Activated CD4-positive, alpha-beta T cell treated with anti-CD3 and anti-CD28 coated beads for 36 hours (primary cell): ENCODE results near the gene TGFA. TPM values are rescaled to one million over a fixed set of nuclear protein-coding genes. Genes with fewer than 3 reads are reported as not detected.

ENCODE experiments used
- ATAC-seq: fragments of 200-7000 bp; cut with Tn5 transposase; one replicate; pipeline ENCODE4 v1.10.0; 2021; ENCODE audit warnings: mild to moderate bottlenecking, moderate library complexity
- CTCF ChIA-PET: fragments of 350-600 bp; sonication (Branson Sonifier 250); formaldehyde crosslinking; loops from one replicate; lab custom pipeline; 2021; ENCODE audit warnings: antibody characterized with exemption; lab: Charles Lee
- POLR2A ChIA-PET: fragments of 350-600 bp; sonication (Branson Sonifier 250); formaldehyde crosslinking; loops from one replicate; lab custom pipeline; 2021; ENCODE audit warnings: antibody characterized with exemption, inconsistent platforms; lab: Charles Lee
- DNase-seq: peaks from one replicate; pipeline ENCODE4 v3.0.0-alpha.2; 2020
- H3K27ac Mint-ChIP-seq: one replicate; pipeline ENCODE4 v1.8.0; 2021; ENCODE audit warnings: mixed read lengths
- H3K27me3 Mint-ChIP-seq: one replicate; pipeline ENCODE4 v1.8.0; 2021; ENCODE audit warnings: mixed read lengths
- H3K36me3 Mint-ChIP-seq: one replicate; pipeline ENCODE4 v1.8.0; 2021; ENCODE audit warnings: low read depth, mixed read lengths
- H3K4me1 Mint-ChIP-seq: one replicate; pipeline ENCODE4 v1.8.0; 2021; ENCODE audit warnings: mixed read lengths
- H3K4me3 Mint-ChIP-seq: one replicate; pipeline ENCODE4 v1.8.0; 2021; ENCODE audit warnings: mild to moderate bottlenecking, moderate library complexity, mixed read lengths
- H3K9me3 Mint-ChIP-seq: one replicate; pipeline ENCODE4 v1.8.0; 2021; ENCODE audit warnings: low read depth, mixed read lengths
- intact Hi-C, 2 experiments: fragments of 100-400 bp; cut with DNase I in 1 of 2; cut with micrococcal nuclease in 1 of 2; formaldehyde crosslinking; loops; one replicate each; pipeline versions ENCODE4 v1.14.2 to v1.15.1; 2022 to 2024; cut with DNase I, micrococcal nuclease
- total RNA-seq, 2 experiments: library from RNA; stranded (reverse); gene quantifications; one replicate each; pipeline ENCODE4 v1.2.3, GENCODE V29; 2021

Gene TGFA
- total RNA-seq, 2 experiments from 2014 or later = 0.07 to 0.18 TPM

DNA sequence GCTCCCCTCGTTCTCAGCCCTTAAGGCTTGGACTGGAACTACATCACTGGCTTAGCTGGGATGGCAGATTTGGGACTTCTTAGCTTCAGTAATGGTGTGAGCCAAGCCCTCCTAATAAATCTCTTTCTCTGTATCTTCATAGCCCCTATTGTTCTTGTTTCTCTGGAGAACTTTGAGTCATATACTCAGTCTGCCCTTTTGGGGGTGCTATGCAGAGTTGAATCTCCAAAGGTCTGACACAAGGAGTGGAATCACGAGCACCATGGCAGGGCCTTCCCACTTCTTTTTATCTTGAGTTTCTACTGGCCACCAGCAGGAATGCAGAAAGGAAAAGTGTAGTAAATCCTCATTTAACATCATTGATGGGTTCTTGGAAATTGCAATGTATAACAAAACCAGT is 13.3 kb upstream of the TGFA start:
- Mint-ChIP-seq H3K4me3 (no peak overlapping the region), H3K4me1 (no peaks in the 10 kb centered on the region), H3K27ac (no peak overlapping the region), H3K27me3 (no peaks in the 10 kb centered on the region), H3K9me3 (no peaks in the 10 kb centered on the region), H3K36me3 (no peaks in the 10 kb centered on the region)
- DNase-seq (no peak), ATAC-seq (no peak)
- CTCF ChIA-PET = interaction anchor here (0.6 to 0.8 kb wide), 2 partner anchors 72 to 230 kb away, joined by 3 read pairs; no protein-coding TSS in a partner anchor
- POLR2A ChIA-PET = interaction anchor here (0.6 to 0.7 kb wide), 2 partner anchors 17 to 102 kb away, joined by 3 to 6 read pairs; no protein-coding TSS in a partner anchor
- intact Hi-C loops = no loop called here

DNA sequence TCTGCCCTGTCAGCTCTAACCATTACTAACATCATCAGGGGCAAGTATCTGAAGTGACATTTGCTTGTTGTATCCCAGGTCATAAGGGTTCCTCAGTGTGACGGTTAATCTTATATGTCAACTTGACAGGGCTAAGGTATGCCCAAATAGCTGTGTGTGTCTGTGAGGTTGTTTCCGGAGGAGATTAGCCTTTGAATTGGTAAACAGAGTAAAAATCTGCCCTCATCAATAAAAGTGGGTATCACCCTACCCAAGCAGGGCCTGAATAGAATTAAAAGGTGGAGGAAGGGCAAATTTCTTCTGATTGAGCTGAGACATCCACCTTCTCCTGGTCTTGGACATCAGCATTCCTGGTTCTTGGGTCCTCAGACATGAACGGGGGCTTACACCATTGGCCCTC is 12.8 kb upstream of the TGFA start:
- Mint-ChIP-seq H3K27me3 (no peaks in the 10 kb centered on the region), H3K9me3 (no peaks in the 10 kb centered on the region), H3K36me3 (no peaks in the 10 kb centered on the region), H3K27ac (no peak overlapping the region), H3K4me3 (no peak overlapping the region), H3K4me1 (no peaks in the 10 kb centered on the region)
- ATAC-seq (no peak), DNase-seq (no peak)
- intact Hi-C loops = no loop called here
- CTCF ChIA-PET = interaction anchor here (0.8 kb wide), 1 partner anchor 229 kb away, joined by 3 read pairs; no protein-coding TSS in a partner anchor
- POLR2A ChIA-PET = interaction anchor here (0.6 to 0.7 kb wide), 2 partner anchors 18 to 102 kb away, joined by 3 to 6 read pairs; no protein-coding TSS in a partner anchor

DNA sequence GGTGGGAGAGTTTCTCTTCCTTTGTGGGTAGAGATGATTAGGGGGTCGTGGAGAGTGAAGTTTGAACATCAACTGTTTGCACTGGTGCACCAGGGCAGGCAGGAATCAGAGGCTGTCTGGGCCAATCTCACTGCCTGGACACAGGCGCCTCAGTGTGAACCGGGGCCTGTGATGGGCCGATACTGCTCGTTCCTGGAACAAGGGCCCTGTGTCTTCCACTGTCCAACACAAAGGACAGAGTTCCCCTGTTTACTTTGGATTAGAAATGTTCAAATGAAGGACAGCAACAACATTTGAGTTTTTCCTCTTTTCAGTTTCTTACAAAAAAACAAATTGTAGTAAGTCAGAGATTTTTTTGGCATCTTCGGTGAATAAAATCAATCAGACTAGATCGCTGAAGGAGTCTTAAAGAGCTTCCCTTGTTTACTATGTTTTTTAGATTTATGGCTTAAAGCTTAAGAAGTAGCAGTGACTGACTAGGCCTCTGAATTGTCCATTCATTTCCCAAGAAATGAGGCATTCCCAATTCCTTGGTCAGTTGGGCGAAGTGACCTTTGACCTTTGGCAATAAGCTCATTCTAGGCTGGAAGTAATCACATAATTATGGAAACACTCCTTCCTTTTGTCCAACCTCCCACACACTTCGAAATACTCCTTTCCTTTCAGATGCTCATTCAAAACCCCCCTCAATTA is 11.6 kb upstream of the TGFA start:
- no peak overlapping the region for H3K4me3 Mint-ChIP-seq
- H3K27ac Mint-ChIP-seq = no peak overlapping the region
- ATAC-seq = no peak
- no peaks in the 10 kb centered on the region for H3K9me3 Mint-ChIP-seq
- ChIA-PET POLR2A (no interaction called here), CTCF (interaction anchor here (1.0 to 1.6 kb wide), 2 partner anchors 8 to 105 kb away, joined by 3 read pairs; no protein-coding TSS in a partner anchor)
- H3K27me3 Mint-ChIP-seq = peaks cover 2% of the 10 kb centered on the region
- DNase-seq = no peak
- intact Hi-C loops = no loop called here
- no peaks in the 10 kb centered on the region for H3K4me1 Mint-ChIP-seq
- H3K36me3 Mint-ChIP-seq = no peaks in the 10 kb centered on the region

DNA sequence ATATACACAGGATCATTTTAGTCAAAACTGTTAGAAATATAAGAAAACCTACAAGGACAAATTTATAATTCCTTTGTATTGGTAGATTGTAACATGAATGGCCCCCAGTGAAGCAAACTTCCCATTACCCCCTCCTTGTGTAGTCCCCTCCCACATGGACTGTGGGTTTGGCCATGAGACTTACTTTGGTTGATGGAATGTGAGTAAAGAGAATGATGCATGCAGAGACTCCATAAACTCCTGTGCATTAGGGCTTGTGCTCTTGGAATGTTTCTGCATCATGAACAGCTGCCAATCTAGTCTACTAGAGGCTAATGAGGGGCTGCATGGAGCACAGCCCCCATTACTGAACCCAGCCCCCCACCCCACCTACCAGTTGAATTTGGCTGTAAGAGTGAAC is 8.3 kb upstream of the TGFA start:
- POLR2A ChIA-PET = no interaction called here
- no peak overlapping the region for H3K27ac Mint-ChIP-seq

DNA sequence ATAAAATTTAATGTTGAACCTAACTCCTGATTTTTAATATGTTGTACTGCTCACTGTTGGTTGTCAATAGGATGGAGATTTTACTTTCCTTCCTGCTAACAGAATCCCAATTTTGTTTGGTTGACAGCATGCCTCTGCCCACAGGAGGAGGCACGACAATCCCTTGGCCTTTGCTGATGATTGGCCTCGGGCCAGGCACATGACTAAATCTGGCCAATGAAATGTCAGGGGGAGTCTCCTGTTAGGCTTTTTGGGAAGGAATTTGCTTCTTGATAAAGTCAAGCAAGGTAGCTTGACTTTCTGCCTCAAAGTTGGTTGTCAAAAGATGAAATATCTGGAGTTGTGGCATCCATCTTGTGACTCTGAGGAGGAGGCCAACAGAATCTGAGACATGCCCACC is 6.8 kb upstream of the TGFA start:
- H3K9me3 Mint-ChIP-seq = no peaks in the 10 kb centered on the region
- no peaks in the 10 kb centered on the region for H3K4me1 Mint-ChIP-seq
- H3K36me3 Mint-ChIP-seq = no peaks in the 10 kb centered on the region
- peaks cover 5% of the 10 kb centered on the region for H3K27me3 Mint-ChIP-seq
- POLR2A ChIA-PET = no interaction called here
- intact Hi-C loops = no loop called here
- no peak for DNase-seq
- CTCF ChIA-PET = no interaction called here
- ATAC-seq = no peak
- H3K4me3 Mint-ChIP-seq = no peak overlapping the region
- H3K27ac Mint-ChIP-seq = no peak overlapping the region

More for the DNA sequence above, 8.3 kb upstream of the TGFA start:
- H3K4me1 Mint-ChIP-seq = no peaks in the 10 kb centered on the region
- H3K36me3 Mint-ChIP-seq = no peaks in the 10 kb centered on the region
- no peak overlapping the region for H3K4me3 Mint-ChIP-seq
- CTCF ChIA-PET = no interaction called here
- peaks cover 5% of the 10 kb centered on the region for H3K27me3 Mint-ChIP-seq
- H3K9me3 Mint-ChIP-seq = no peaks in the 10 kb centered on the region
- DNase-seq = no peak
- ATAC-seq = no peak
- intact Hi-C loops = no loop called here

DNA sequence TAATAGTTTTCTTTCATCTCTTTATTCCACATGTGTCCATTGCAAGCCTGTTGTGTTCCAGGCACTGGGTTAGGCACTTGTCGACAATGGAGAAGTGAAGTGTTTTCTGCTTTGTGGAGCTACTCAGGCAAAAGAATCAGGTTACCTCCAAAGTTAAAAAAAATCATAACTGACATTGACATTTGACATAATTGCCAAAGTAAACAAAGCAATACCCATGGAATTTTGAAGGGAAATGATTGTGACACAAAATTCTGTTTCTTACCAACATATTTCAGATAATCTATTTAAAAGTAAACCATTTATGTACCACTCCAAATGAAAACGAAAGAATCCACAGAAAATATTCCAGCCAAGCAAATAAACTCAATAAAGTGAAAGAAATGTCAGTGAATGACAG is 6.4 kb upstream of the TGFA start:
- ChIA-PET CTCF (interaction anchor here (0.9 to 1.4 kb wide), 3 partner anchors 10 to 14 kb away, joined by 3 to 5 read pairs (median 3); no protein-coding TSS in a partner anchor), POLR2A (no interaction called here)
- ATAC-seq = no peak
- no peaks in the 10 kb centered on the region for H3K36me3 Mint-ChIP-seq
- no peaks in the 10 kb centered on the region for H3K9me3 Mint-ChIP-seq
- H3K27me3 Mint-ChIP-seq = peaks cover 5% of the 10 kb centered on the region
- peaks cover 2% of the 10 kb centered on the region for H3K4me1 Mint-ChIP-seq
- DNase-seq = no peak
- H3K4me3 Mint-ChIP-seq = no peak overlapping the region
- H3K27ac Mint-ChIP-seq = no peak overlapping the region
- intact Hi-C loops = no loop called here

DNA sequence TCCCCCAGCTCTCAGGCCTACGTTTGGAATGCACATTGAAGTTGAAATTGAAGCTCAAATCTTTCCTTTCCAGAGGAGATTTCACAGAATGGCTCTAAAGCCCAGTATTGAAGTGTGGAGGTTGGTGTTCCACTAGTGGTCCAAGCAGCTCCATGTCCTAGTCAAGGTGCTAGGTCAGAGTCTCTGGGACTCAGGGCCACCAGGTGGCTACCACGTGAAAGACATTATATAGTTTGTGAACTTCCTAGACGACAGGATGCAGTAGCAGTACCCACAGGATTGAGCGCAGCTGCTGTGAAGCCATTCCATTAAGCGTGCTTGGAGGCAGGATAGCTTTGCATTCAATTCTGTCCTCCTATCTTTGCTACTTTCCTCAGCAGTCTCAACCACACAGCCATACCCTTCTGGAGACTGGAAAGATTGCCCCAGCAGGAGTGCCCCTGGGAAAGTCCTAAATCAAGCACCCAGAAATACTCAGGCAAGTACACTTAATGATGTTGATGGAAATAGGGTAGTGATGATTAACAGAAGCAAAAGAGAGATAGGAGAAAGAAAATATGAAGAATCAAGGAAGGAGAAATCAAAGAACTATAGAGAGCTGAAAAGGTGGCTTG is 4.7 kb upstream of the TGFA start:
- ATAC-seq (no peak), DNase-seq (no peak)
- Mint-ChIP-seq H3K4me1 (peaks cover 11% of the 10 kb centered on the region), H3K27me3 (peaks cover 6% of the 10 kb centered on the region), H3K9me3 (no peaks in the 10 kb centered on the region), H3K36me3 (no peaks in the 10 kb centered on the region), H3K4me3 (no peak overlapping the region), H3K27ac (no peak overlapping the region)
- intact Hi-C loops = loop anchor here in 1 of 2 experiments (10.0 kb wide), 1 partner anchor 214 kb away; no protein-coding TSS in a partner anchor
- ChIA-PET CTCF (interaction anchor here (0.7 to 2.2 kb wide), 6 partner anchors 16 to 252 kb away, joined by 3 to 9 read pairs (median 4); no protein-coding TSS in a partner anchor), POLR2A (no interaction called here)

DNA sequence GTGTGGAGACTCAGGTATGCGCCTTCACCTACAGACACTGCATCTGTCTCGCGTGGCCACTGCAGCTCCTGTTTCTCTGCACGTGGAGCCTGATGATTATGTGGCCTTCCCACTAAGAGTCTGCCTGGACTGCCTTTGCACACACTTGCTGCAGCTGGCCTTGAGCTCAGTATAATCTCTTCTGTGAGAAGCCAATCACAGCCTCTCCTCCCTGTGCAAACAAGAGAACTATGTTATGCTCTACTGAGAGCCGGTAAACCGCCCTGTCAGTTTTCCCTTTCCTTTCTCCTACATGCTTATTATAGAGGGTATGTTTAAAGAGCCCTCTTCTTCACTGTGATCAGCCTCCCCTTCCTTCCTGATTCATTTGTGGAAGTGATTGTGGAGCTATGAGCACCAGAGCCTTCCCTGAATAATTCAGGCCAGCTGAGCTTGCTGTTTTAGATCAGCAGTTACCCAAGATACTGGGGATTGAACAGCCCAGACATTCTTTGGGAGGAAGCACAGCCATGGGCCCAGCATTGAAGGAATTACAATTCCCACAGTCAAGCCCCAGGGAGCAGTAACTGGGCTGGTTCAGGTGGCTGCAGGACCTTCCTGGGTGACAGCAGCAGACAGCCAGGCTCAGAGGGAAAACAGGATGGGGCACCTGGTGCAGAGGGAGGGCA is 3.7 kb upstream of the TGFA start:
- Mint-ChIP-seq H3K4me1 (peaks cover 21% of the 10 kb centered on the region), H3K27ac (no peak overlapping the region), H3K27me3 (peaks cover 15% of the 10 kb centered on the region), H3K4me3 (no peak overlapping the region), H3K36me3 (no peaks in the 10 kb centered on the region), H3K9me3 (no peaks in the 10 kb centered on the region)
- DNase-seq (no peak), ATAC-seq (no peak)
- POLR2A ChIA-PET = no interaction called here
- CTCF ChIA-PET = interaction anchor here (0.9 to 2.2 kb wide), 4 partner anchors 8 to 60 kb away, joined by 3 to 9 read pairs (median 4); no protein-coding TSS in a partner anchor
- intact Hi-C loops = loop anchor here in 1 of 2 experiments (10.0 kb wide), 1 partner anchor 213 kb away; no protein-coding TSS in a partner anchor

DNA sequence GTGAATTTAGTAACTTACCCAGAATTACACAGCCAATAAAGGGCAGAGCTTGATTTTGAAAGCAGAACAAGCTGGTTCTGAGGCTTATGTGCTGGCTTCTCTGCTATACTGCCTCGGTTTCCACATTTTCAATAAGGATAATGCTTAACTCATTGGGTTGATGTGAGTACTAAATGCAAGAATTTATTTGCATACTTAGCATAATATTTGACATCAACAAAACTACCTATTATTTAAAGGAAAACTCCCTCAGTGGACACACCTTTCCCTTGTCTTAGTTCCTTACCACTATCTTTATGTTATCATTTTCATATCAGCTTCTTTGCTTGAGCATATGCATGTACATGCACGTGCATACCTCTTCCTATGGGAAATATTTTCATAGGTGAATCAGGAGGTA is 3.0 kb upstream of the TGFA start:
- Mint-ChIP-seq H3K27me3 (peaks cover 22% of the 10 kb centered on the region), H3K4me1 (peaks cover 24% of the 10 kb centered on the region), H3K36me3 (no peaks in the 10 kb centered on the region), H3K27ac (no peak overlapping the region), H3K4me3 (no peak overlapping the region), H3K9me3 (no peaks in the 10 kb centered on the region)
- ChIA-PET POLR2A (no interaction called here), CTCF (interaction anchor here (1.4 to 2.2 kb wide), 2 partner anchors 9 to 61 kb away, joined by 3 to 9 read pairs; no protein-coding TSS in a partner anchor)
- ATAC-seq = no peak
- intact Hi-C loops = loop anchor here in 1 of 2 experiments (10.0 kb wide), 1 partner anchor 212 kb away; no protein-coding TSS in a partner anchor
- DNase-seq = no peak

DNA sequence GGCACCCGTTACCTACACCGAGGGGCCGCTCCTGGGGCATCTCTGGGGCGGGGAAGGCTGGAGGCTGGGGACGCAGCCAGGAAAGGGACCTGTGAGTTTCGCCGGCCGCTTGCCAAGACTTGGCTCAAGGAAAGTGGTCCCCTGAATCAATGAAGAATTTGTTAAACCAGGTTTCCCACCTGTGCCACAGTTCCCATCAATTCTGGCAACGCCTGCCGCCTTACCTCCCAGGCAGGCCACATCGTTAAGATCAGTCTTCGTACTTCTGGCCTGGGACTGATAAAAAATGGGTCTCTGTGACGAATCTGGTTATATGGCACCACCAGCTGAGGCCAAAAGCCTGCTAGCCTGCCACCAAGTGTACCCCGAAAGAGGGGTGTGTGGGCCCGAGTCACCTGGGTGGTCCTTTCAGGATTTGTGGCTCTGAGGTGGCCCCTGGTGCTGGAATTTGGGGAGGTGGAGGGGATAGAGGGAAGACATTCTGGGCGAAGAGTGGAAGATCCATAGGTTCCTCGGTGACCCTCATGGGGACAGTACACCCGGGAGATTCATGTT is 789 bp upstream of the TGFA start:
- peaks cover 24% of the 10 kb centered on the region for H3K4me1 Mint-ChIP-seq
- no peak overlapping the region for H3K27ac Mint-ChIP-seq
- DNase-seq (no peak), ATAC-seq (peak; percentile 2)
- ChIA-PET POLR2A (no interaction called here), CTCF (interaction anchor here (0.5 to 1.2 kb wide), 3 partner anchors 21 to 184 kb away, joined by 3 to 4 read pairs (median 3); no protein-coding TSS in a partner anchor)
- peak overlapping the region; percentile 75 for H3K4me3 Mint-ChIP-seq
- intact Hi-C loops = loop anchor here (1.0 to 10.0 kb wide), 7 partner anchors 49 to 250 kb away; partner anchors contain the start of gene ADD2 (in 1 of the 2)
- H3K27me3 Mint-ChIP-seq = peaks cover 25% of the 10 kb centered on the region
- no peaks in the 10 kb centered on the region for H3K36me3 Mint-ChIP-seq
- H3K9me3 Mint-ChIP-seq = no peaks in the 10 kb centered on the region

DNA sequence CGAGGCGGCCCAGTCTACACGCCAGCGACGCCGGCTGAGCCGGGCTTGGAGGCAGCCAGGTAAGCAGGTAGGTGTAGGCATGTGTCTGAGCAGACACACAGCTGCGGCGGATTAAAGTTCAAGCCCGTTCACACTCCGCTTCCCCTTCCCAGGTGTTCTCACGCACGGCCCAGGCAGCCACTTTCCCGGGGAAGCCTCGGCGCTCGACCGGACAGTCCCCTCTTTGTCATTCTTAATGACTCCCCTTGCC is 367 bp downstream of the TGFA start:
- Mint-ChIP-seq H3K4me1 (peaks cover 24% of the 10 kb centered on the region), H3K4me3 (peak overlapping the region; percentile 75), H3K36me3 (no peaks in the 10 kb centered on the region), H3K9me3 (no peaks in the 10 kb centered on the region), H3K27ac (peak overlapping the region; percentile 24), H3K27me3 (peaks cover 22% of the 10 kb centered on the region)
- ATAC-seq = peak; percentile 17
- intact Hi-C loops = loop anchor here (2.0 to 10.0 kb wide), 4 partner anchors 94 to 214 kb away; partner anchors contain the start of gene ADD2 (in 1 of the 2)
- DNase-seq = no peak
- POLR2A ChIA-PET = no interaction called here
- CTCF ChIA-PET = interaction anchor here (0.7 to 1.2 kb wide), 4 partner anchors 56 to 249 kb away, joined by 3 read pairs; no protein-coding TSS in a partner anchor
